A549 (cell line): ENCODE data around the gene CERS4.

ENCODE experiments used
- EP300 ChIP-seq, 2 experiments: fragments of >200 bp; sonication (Bioruptor Twin); formaldehyde crosslinking; IDR thresholded peaks; 2 replicates in 1 of 2; 3 replicates in 1 of 2; pipeline ENCODE4 v1.6.1; 2016 to 2017
- ESRRA ChIP-seq: fragments of 150-350 bp; IDR thresholded peaks from 2 replicates; pipeline ENCODE4 v1.6.1; 2014; ENCODE audit warnings: mild to moderate bottlenecking, low read length, borderline replicate concordance
- KDM5A ChIP-seq: fragments of 200-600 bp; sonication (generic); IDR thresholded peaks from 2 replicates; pipeline ENCODE4 v1.6.1; 2016; ENCODE audit warnings: antibody characterized with exemption, mild to moderate bottlenecking
- MAFK ChIP-seq: fragments of 450-650 bp; IDR thresholded peaks from 2 replicates; pipeline ENCODE4 v1.6.1; 2014; ENCODE audit not compliant: partially characterized antibody
- PHF8 ChIP-seq: fragments of 200-600 bp; sonication (generic); IDR thresholded peaks from 2 replicates; pipeline ENCODE4 v1.6.1; 2016; ENCODE audit warnings: low read depth, mild to moderate bottlenecking, antibody characterized with exemption, moderate library complexity, borderline replicate concordance
- POLR2A ChIP-seq: IDR thresholded peaks from 2 replicates; pipeline ENCODE4 v1.6.1; 2012; ENCODE audit warnings: mild to moderate bottlenecking, low read length
- POLR2AphosphoS2 ChIP-seq: conservative IDR thresholded peaks from 2 replicates; pipeline ENCODE4 v1.6.1; 2012; ENCODE audit warnings: low read length, improper control_type of control experiment, inconsistent platforms
- RARB ChIP-seq: fragments of 250-450 bp; sonication (Bioruptor Pico); IDR thresholded peaks from 2 replicates; pipeline ENCODE4 v1.8.0; 2021; ENCODE audit warnings: mild to moderate bottlenecking, moderate library complexity
- SREBF2 ChIP-seq: fragments of 450-650 bp; IDR thresholded peaks from 2 replicates; pipeline ENCODE4 v1.6.1; 2014; ENCODE audit warnings: mild to moderate bottlenecking, moderate library complexity
- ZFP36 ChIP-seq: fragments of 450-650 bp; IDR thresholded peaks from 2 replicates; pipeline ENCODE4 v1.6.1; 2014; ENCODE audit warnings: borderline replicate concordance; ENCODE audit not compliant: partially characterized antibody
- TF ChIP-seq, protein P1 (sequence below): fragments of >200 bp; sonication (Bioruptor Twin); formaldehyde crosslinking; IDR thresholded peaks from 3 replicates; pipeline ENCODE4 v1.5.1; 2016
- TF ChIP-seq, protein P2 (sequence below): IDR thresholded peaks from 2 replicates; pipeline ENCODE4 v1.6.1; 2012
- TF ChIP-seq, protein P3 (sequence below): IDR thresholded peaks from 2 replicates; pipeline ENCODE4 v1.6.1; 2012
- TF ChIP-seq, protein P4 (sequence below): fragments of 450-650 bp; IDR thresholded peaks from 2 replicates; pipeline ENCODE4 v1.6.1; 2014; ENCODE audit warnings: antibody characterized with exemption

GRCh38 chr19:8214802-8215201 lies 5.6 kb downstream of the CERS4 start:
- TF ChIP-seq KDM5A (no peak), RARB (CRISPR knock-in tag) (no peak), SREBF2 (no peak), ESRRA (no peak), PHF8 (no peak), POLR2A (no peak), MAFK (no peak), EP300 (IDR thresholded peaks at IDR 0.05) (no peak), ZFP36 (no peak), POLR2AphosphoS2 (no peak)
- TF ChIP-seq, protein P1, sequence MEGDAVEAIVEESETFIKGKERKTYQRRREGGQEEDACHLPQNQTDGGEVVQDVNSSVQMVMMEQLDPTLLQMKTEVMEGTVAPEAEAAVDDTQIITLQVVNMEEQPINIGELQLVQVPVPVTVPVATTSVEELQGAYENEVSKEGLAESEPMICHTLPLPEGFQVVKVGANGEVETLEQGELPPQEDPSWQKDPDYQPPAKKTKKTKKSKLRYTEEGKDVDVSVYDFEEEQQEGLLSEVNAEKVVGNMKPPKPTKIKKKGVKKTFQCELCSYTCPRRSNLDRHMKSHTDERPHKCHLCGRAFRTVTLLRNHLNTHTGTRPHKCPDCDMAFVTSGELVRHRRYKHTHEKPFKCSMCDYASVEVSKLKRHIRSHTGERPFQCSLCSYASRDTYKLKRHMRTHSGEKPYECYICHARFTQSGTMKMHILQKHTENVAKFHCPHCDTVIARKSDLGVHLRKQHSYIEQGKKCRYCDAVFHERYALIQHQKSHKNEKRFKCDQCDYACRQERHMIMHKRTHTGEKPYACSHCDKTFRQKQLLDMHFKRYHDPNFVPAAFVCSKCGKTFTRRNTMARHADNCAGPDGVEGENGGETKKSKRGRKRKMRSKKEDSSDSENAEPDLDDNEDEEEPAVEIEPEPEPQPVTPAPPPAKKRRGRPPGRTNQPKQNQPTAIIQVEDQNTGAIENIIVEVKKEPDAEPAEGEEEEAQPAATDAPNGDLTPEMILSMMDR: no peak
- TF ChIP-seq, protein P2, sequence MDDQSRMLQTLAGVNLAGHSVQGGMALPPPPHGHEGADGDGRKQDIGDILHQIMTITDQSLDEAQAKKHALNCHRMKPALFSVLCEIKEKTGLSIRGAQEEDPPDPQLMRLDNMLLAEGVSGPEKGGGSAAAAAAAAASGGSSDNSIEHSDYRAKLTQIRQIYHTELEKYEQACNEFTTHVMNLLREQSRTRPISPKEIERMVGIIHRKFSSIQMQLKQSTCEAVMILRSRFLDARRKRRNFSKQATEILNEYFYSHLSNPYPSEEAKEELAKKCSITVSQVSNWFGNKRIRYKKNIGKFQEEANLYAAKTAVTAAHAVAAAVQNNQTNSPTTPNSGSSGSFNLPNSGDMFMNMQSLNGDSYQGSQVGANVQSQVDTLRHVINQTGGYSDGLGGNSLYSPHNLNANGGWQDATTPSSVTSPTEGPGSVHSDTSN: no peak
- TF ChIP-seq, protein P3, sequence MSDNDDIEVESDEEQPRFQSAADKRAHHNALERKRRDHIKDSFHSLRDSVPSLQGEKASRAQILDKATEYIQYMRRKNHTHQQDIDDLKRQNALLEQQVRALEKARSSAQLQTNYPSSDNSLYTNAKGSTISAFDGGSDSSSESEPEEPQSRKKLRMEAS: no peak
- TF ChIP-seq, protein P4, sequence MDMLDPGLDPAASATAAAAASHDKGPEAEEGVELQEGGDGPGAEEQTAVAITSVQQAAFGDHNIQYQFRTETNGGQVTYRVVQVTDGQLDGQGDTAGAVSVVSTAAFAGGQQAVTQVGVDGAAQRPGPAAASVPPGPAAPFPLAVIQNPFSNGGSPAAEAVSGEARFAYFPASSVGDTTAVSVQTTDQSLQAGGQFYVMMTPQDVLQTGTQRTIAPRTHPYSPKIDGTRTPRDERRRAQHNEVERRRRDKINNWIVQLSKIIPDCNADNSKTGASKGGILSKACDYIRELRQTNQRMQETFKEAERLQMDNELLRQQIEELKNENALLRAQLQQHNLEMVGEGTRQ: no peak
